Breast epithelium (tissue), 4 donors: Measurements from ENCODE around the gene DIS3L2. TPM values are rescaled to one million over a fixed set of nuclear protein-coding genes. Genes with fewer than 3 reads are reported as not detected.

Source experiments
- DNase-seq, 2 donors: peaks; one replicate each; pipeline ENCODE4 v3.0.0-alpha.2; 2019; ENCODE audit warnings: low spot score in 2 of 2
- H3K27ac ChIP-seq, 2 donors: fragments of 200-600 bp; sonication (generic) in 1 of 2; one replicate each; pipeline ENCODE4 v1.5.1; 2016 to 2019; ENCODE audit warnings: mild to moderate bottlenecking in 1 of 2
- H3K27me3 ChIP-seq, 2 donors: fragments of 200-600 bp; sonication (generic) in 1 of 2; one replicate each; pipeline versions ENCODE4 v1.5.1 to v1.6.0; 2017 to 2019; ENCODE audit warnings: control low read depth in 1 of 2, mild to moderate bottlenecking in 1 of 2
- H3K36me3 ChIP-seq: fragments of 200-600 bp; one replicate; pipeline ENCODE4 v1.5.1; 2019
- H3K4me1 ChIP-seq, 2 donors: fragments of 200-600 bp; sonication (generic); one replicate each; pipeline ENCODE4 v1.5.1; 2016 to 2019; ENCODE audit warnings: control low read depth in 1 of 2
- H3K4me3 ChIP-seq, 3 donors: fragments of 200-600 bp; sonication (generic); 1 replicate in 2 of 3; 2 replicates in 1 of 3; pipeline ENCODE4 v1.5.1; 2016 to 2019; ENCODE audit warnings: mild to moderate bottlenecking in 3 of 3, moderate library complexity in 2 of 3
- H3K9me3 ChIP-seq, 2 donors: fragments of 200-600 bp; sonication (generic) in 1 of 2; one replicate each; pipeline ENCODE4 v1.5.1; 2016 to 2019; ENCODE audit warnings: control low read depth in 1 of 2
- CTCF ChIP-seq, 3 donors: fragments of 450-650 bp; IDR thresholded peaks; one replicate each; pipeline ENCODE4 v1.5.1; 2016 to 2017; ENCODE audit warnings: antibody characterized with exemption in 3 of 3, mild to moderate bottlenecking in 3 of 3, moderate library complexity in 3 of 3
- POLR2A ChIP-seq: fragments of 450-650 bp; IDR thresholded peaks from one replicate; pipeline ENCODE4 v1.6.1; 2016; ENCODE audit warnings: antibody characterized with exemption, mild to moderate bottlenecking, moderate library complexity
- POLR2AphosphoS5 ChIP-seq, 3 donors: sonication (generic); formaldehyde crosslinking; IDR thresholded peaks; one replicate each; pipeline ENCODE4 v1.6.1; 2017; ENCODE audit warnings: antibody characterized with exemption in 3 of 3
- intact Hi-C: fragments of 100-400 bp; cut with DNase I; formaldehyde crosslinking; loops from one replicate; pipeline ENCODE4 v1.15.1; 2023; ENCODE audit warnings: low total_unique reads
- total RNA-seq, 3 donors: library from RNA; depleted of rRNA; stranded (reverse); fragments of >200 nt; gene quantifications; one replicate each; pipeline ENCODE4 v1.1.0, GENCODE V29; 2016

DIS3L2 gene
- total RNA-seq, 3 donors from 2014 or later: 19.2 to 38.9 (median 33.4) TPM

DNA sequence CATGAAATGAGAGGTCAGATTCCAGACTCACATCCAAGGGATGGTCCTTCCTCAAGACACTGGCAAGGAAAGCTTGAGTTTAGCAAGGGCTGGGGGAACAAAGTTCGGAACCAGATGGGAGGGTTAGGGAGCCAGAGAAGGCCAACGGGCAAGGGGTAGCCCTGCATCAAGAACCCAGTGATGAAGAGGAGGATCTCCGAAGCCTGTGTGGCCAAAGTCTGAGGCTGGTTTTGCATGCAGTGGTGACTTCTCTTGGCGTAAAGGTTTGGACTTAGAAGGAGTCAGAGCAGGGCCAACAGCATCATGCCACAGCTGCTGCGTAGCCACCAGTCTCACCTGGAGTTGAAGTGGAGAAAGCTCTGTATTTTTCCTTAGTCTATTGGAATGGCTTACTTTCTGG, 293.5 kb downstream of the DIS3L2 start:
- no peak for DNase-seq
- Histone ChIP-seq H3K36me3 (no peaks in the 10 kb centered on the region), H3K27me3 (no peaks in the 10 kb centered on the region), H3K4me1 (peaks cover 0 to 4% of the 10 kb centered on the region in 2 donors), H3K4me3 (no peak overlapping the region), H3K9me3 (no peaks in the 10 kb centered on the region), H3K27ac (no peak overlapping the region)
- TF ChIP-seq POLR2AphosphoS5 (IDR thresholded peaks at IDR 0.05) (no peak), POLR2A (no peak), CTCF (IDR thresholded peaks at IDR 0.05) (no peak)
- intact Hi-C loops: no loop called here

DNA sequence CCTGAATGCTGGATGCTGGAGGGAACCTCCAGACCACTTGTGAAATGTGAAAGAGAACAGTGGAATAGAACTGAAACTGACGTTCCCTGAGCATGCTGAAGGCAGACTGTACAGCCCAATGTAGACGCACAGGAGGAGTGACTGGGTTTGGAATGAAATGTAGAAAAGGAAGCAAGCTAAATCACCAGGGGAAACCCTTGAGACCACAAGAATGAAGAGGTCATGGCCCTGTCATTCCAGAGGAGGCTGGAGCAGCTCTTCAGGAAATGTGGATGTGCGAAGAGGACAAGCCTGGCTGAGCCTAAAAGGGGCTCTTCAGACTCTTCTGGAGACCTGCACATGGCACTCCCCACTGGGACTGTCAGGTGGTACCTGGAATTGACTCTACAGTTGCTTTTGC, 298.6 kb downstream of the DIS3L2 start:
- no peak for DNase-seq
- peaks cover 0 to 6% of the 10 kb centered on the region in 2 donors for H3K4me1 ChIP-seq
- no peaks in the 10 kb centered on the region for H3K9me3 ChIP-seq
- no peak overlapping the region for H3K27ac ChIP-seq
- no peak overlapping the region for H3K4me3 ChIP-seq
- TF ChIP-seq POLR2A (no peak), POLR2AphosphoS5 (IDR thresholded peaks at IDR 0.05) (no peak), CTCF (IDR thresholded peaks at IDR 0.05) (no peak)
- H3K36me3 ChIP-seq: no peaks in the 10 kb centered on the region
- no peaks in the 10 kb centered on the region for H3K27me3 ChIP-seq
- intact Hi-C loops: no loop called here

GRCh38 chr2:232261776-232262175, 300.3 kb downstream of the DIS3L2 start:
- intact Hi-C loops: no loop called here
- no peaks in the 10 kb centered on the region for H3K36me3 ChIP-seq

GRCh38 chr2:232263295-232263694, 301.8 kb downstream of the DIS3L2 start:
- Histone ChIP-seq H3K27me3 (no peaks in the 10 kb centered on the region), H3K36me3 (no peaks in the 10 kb centered on the region), H3K9me3 (no peaks in the 10 kb centered on the region), H3K4me3 (no peak overlapping the region), H3K4me1 (peaks cover 0 to 6% of the 10 kb centered on the region in 2 donors), H3K27ac (no peak overlapping the region)
- intact Hi-C loops: no loop called here
- TF ChIP-seq POLR2A (no peak), CTCF (IDR thresholded peaks at IDR 0.05) (no peak), POLR2AphosphoS5 (IDR thresholded peaks at IDR 0.05) (no peak)
- no peak for DNase-seq

More at GRCh38 chr2:232261776-232262175, 300.3 kb downstream of the DIS3L2 start:
- no peaks in the 10 kb centered on the region for H3K9me3 ChIP-seq
- H3K27ac ChIP-seq: no peak overlapping the region
- TF ChIP-seq POLR2AphosphoS5 (IDR thresholded peaks at IDR 0.05) (no peak), POLR2A (no peak), CTCF (IDR thresholded peaks at IDR 0.05) (no peak)
- H3K4me1 ChIP-seq: peaks cover 0 to 6% of the 10 kb centered on the region in 2 donors
- H3K4me3 ChIP-seq: no peak overlapping the region
- no peak for DNase-seq
- H3K27me3 ChIP-seq: no peaks in the 10 kb centered on the region

DNA sequence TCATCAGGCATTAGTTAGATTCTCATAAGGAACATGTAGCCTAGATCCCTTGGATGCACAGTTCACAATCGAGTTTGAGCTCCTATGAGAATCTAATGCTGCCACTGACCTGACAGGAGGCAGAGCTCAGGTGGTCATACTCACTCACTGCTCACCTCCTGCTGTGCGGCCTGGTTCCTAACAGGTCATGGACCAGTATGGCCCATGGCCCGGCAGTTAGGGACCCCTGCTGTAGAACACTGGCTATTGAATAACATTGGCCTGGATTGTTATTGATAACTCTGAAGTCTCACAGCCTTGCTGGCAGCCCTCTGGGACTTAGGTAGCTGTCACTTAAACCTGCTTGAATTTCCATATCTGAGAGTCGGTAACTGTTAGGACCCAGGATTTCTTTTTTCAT, 302.6 kb downstream of the DIS3L2 start:
- intact Hi-C loops: no loop called here
- H3K4me1 ChIP-seq: peaks cover 0 to 6% of the 10 kb centered on the region in 2 donors
- no peak overlapping the region for H3K27ac ChIP-seq
- no peak for DNase-seq
- H3K27me3 ChIP-seq: no peaks in the 10 kb centered on the region
- H3K4me3 ChIP-seq: no peak overlapping the region
- no peaks in the 10 kb centered on the region for H3K9me3 ChIP-seq
- TF ChIP-seq CTCF (IDR thresholded peaks at IDR 0.05): no peak
- TF ChIP-seq POLR2AphosphoS5 (IDR thresholded peaks at IDR 0.05): no peak
- no peak for TF ChIP-seq POLR2A
- no peaks in the 10 kb centered on the region for H3K36me3 ChIP-seq
